Right forelimb (tissue), 1 donor: ENCODE measurements around the gene SEC14L2.
"Not testable (repeated sequence)": the region's sequence is repeated elsewhere in the genome, so short reads cannot be mapped to it uniquely, and the experiment has no call there.

Experiments
- DNase-seq: peaks from one replicate; pipeline ENCODE4 v3.0.0-alpha.2; 2018

SEC14L2 gene

DNA sequence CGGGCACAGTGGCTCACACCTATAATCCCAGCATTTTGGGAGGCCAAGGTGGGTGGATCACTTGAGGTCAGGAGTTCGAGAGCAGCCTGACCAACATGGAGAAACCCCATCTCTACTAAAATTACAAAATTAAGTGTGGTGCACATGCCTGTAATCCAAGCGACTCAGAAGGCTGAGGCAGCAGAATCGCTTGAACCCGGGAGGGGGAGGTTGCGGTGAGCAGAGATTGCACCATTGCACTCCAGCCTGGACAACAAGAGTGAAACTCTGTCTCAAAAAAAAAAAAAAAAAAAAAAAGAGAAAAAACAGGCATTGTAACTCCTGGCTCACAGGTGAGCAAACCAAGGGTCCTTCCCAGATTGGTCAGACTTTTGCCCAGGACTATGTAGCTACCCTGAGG lies 63.7 kb downstream of the SEC14L2 start:
- DNase-seq = not testable (repeated sequence)

DNA sequence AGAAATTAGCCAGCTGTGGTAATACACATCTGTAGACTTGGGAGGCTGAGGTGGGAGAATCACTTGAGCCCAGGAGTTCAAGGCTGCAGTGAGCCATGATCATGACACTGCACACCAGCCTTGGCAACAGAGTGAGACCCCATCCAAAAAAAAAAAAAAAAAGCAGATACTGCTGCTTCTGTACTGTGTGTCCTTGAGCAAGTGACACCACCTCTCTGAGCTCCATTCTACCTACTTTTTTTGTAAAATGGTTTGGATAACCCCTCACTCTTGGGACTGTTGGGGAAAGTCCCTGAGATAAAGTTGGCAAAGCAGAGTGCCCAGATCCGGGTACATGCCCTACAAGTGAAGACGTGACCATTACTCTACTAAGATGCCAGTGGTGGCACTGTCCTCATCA lies 72.3 kb downstream of the SEC14L2 start:
- no peak for DNase-seq

DNA sequence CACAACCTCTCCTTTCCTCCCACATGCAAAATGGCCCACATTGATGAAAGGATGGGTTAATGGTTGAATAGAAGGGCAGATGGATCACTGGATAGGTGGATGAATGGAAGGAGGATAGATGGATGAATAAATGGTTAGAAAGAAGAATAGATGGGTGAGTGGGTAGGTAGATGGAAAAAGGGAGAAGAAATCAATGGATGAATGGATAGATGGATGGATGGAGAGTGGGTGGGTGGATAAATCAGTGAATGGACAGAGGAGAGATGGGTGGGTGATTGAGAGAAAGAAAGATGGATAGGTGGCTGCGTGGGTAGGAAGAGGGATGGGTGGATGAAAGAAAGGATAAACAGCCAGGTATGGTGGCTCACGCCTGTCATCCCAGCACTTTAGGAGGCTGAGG lies 73.8 kb downstream of the SEC14L2 start:
- DNase-seq = no peak

DNA sequence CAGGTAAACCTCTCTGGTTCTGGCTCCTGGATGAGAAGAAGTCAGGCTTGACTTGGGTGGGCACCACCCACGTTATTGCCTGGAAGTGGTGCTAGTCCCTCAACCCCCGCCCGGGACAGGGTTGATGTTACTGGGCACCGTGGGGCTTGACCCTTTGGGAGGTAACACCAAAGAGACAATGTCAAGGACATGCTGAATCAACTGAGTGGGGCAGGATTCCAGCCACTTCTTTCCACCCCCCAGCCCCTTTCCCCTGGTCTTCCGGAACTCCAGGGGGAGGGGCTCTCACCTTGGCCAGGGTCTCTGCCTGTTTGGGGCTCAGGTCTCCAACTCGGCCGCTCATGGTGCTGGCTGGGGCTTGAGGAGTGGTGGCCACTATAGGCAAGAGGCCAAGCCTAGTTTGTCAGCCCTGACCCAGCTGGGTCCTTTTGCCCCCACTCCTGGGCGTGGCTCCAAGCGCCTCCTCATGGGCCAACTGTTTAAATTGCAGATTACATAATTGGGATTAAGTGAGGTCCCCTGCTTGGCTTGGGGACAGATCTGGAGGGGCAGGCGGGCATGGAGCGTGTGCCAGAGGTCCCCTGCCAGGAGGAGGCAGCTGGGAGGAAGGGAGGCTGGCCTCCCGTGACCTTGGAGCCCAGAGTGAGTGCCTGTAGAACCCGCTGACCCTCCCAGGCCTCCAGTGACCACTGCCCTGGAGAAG lies 74.9 kb downstream of the SEC14L2 start, which contains the start of gene SEC14L3:
Gene SEC14L3 (minus strand): TSS at position 402 of the 703 bp plus-strand sequence. CDS start 59 bp downstream, at position 343.
- DNase-seq = no peak

DNA sequence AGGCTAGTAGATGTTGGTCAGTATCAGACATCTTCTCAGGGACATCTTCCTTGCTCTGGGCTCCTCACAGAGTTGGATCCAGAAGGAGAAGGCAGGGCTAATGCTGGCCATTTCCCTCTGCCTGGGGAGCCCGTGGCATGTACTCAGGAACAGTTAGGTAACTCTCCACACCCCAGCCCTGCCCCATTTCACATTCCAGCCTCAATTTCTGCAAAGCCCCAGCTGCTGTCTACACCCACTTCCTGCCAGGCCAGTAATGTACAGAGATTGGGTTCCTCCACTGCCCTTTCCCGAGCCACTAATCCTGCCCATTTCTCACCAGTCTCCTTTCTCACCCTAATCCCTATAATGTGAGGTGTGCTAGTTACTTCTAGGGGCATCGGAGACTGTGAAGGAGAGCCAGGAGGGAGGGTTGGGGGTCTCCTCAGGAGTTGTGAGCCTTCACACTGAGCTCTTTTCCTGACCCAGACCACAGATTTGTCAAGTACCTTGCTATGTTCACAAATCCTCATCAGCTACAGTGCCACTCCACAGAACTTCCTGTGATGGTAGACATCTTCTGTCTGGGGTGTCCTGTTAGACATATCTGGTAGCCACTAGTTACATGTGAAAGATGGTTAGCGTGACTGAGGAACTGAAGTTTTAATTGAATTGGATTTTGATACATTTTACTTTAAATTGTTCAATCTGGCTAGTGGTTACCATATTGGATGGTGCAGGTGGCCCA lies 76.3 kb downstream of the SEC14L2 start:
- DNase-seq = no peak

DNA sequence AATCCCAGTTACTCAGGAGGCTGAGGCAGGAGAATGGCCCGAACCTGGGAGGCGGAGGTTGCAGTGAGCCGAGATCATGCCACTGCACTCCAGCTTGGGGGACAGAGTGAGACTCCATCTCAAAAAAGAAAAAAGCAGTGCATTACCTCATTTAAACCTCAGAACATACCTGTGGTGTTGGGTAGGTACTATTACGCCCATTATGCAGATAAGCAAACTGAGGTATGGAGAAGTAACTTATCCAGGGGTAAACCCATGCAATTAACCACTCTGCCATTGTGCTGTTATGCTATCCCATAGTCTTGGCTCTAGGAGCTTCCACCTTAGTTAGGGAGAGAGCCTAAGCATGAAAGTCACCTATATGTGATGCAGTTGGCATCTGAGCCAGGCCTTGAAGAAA lies 77.3 kb downstream of the SEC14L2 start:
- DNase-seq = no peak
